Stomach (tissue), 4 donors: ENCODE measurements around the gene EHMT1.

Source experiments
- CTCF ChIP-seq, 7 experiments: fragments of 450-650 bp in 4 of 7; fragments of 200-600 bp in 3 of 7; sonication (generic) in 3 of 7; IDR thresholded peaks; one replicate each; pipeline ENCODE4 v1.5.1; 2016 to 2019; ENCODE audit warnings: antibody characterized with exemption in 7 of 7, control low read depth in 2 of 7, mild to moderate bottlenecking in 1 of 7
- EP300 ChIP-seq: sonication (generic); formaldehyde crosslinking; IDR thresholded peaks from one replicate; pipeline ENCODE4 v1.6.1; 2017; ENCODE audit warnings: antibody characterized with exemption
- POLR2AphosphoS5 ChIP-seq, 3 donors: sonication (generic); formaldehyde crosslinking; IDR thresholded peaks; one replicate each; pipeline ENCODE4 v1.6.1; 2016; ENCODE audit warnings: antibody characterized with exemption in 3 of 3

- no peak for TF ChIP-seq CTCF (IDR thresholded peaks at IDR 0.05)
- TF ChIP-seq POLR2AphosphoS5 (IDR thresholded peaks at IDR 0.05): no peak
- TF ChIP-seq EP300: no peak
These were observed 217.5 kb downstream of the EHMT1 start for GRCh38 chr9:137836151-137836830.
